ENCODE results near the gene PKNOX2.

The PKNOX2 gene

DNA sequence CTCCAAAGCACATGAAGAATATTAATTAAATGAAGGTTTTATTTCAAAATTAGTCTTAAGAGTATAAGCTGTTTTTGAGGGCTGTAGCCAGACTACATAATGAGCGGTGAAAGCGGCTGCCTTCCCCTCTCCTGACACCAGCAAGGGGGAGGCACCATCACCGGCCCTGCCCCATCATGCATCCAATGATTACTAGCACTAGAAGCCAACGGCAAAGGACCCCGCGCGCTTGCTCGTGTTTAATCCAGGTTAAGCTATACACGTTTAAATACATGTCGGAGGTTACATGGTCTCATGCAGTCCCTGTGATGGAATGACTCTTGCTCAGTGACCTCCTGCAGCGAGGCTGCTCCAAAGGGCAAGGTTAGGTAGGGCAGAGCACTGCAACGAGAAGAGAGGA is 281.2 kb downstream of the PKNOX2 start:
- DNase-seq (ENCODE audit: low read depth) = no peak

DNA sequence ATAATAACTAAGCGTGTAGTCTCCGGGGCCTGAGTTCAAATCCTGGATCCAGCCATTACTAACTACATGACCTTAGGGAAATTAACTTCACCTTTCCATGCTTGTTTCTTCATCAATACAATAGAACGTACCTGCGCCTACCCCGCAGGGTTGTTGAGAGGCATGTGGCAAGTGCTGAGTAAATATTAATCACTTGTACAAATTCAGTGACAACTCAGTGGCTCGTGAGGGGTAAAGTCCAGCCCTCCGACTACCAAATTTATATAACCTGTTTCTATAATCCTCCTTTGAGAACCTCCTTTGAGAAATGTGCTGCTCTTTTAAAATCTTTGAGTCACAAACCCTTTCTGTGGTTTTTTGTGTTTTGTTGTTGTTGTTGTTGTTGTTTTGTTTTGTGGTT is 281.7 kb downstream of the PKNOX2 start:
- no peak for DNase-seq (ENCODE audit: low read depth)

DNA sequence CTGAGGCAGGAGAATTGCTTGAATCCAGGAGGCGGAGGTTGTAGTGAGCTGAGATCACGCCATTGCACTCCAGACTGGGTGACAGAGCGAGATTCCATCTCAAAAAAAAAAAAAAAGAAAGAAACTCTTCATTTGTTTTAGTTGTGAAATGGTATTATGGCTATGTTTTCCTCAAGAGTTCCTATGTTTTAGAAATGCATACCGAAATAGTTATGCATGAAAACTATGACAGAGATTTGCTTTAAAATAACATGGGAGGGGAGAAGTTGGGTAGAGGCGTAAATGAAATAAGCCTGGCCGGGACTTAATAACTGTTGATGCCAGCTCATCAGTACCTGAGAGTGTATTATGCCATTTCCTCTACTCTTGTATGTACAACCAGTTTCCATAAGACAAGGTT is 283.2 kb downstream of the PKNOX2 start:
- DNase-seq (ENCODE audit: low read depth) = no peak

DNA sequence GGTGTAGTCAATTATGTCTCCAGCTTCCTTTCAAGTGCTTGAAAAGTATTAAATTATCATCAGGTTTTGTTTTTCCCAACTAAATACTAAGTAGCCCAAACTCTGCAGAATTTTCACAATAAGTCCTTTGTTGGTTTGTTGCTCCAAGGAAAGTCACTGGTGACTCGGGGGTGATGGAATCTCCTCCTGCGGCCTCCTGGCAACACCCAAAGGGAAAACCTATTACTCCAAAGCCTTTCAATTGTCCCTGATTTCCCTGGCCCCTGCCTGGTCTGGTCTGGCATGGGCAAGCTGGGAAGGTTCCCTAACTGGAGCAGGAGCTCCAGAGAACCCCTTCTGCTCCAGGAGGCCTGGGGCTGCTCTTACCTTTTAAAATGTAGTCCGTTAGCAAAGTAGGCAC is 283.6 kb downstream of the PKNOX2 start:
- peak; percentile 14 for DNase-seq (ENCODE audit: low read depth)

DNA sequence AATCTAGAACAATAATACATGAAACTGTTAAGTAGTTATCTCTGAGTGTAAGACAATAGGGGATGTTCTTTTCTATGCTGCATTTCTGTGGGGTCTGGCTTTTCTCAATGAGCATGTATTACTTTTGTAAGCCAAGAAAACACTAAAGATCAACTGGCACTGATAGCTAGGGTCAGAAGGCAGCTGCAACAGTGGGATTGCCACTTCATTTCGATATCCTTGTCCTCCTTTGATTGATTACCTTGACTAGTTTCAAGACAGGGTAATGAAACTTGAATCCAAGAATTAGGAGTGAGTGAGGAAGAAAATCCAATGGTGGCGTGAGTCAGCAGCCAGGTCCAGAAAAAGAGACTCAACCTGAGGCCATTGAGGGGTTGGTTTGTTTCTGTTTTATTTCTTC is 285.0 kb downstream of the PKNOX2 start:
- DNase-seq (ENCODE audit: low read depth) = no peak

DNA sequence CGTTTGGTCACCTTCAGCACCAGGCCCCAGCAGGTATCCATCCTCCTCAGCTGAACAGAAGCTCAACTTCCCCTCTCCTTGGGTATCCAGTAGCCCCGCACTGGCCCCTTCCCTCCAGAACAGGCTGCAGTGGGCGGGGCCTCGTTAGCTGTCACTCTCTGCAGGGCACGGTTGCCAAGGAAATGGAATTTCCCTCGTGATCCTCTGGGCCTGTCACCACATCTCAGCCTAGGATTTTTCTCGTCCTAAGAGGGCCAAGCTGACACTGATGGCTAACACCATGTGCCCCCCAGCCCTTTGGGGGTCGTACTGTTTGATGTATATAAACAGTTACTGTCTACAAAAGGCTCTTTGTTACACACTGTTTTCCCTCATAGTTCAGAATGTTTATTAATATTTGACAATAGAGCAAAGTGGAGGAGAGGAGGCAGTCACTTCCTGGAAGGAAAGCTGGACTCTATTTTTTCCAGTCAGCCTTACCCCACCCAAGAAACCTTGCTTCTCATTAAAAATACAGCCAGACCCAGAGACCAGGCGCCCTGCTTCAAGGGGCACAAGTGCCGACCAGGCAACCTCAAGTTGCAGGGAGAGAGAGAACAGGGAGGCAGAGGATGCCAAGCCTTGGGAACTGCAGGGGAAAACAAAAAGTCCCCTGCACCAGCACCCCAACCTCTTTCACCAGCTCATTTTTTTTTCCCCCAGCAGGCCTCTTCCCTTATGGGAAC is 287.0 kb downstream of the PKNOX2 start:
- DNase-seq (ENCODE audit: low read depth) = no peak

DNA sequence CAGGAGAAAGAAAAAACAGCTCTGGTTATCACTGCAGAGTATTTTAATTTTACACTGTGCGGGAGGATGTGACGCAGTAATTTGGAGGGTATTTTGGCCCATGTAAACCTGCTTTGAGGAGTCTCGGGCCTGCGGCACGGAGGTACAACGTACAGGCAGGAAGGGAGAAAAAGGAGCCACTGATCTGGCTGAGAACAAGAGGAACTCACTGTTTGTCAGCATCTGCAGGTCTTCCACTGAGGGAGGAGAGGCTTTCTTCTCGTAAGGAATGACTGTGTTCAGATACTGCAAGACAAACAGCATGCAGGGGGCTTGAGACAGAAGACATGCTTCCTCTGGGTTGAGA is 287.5 kb downstream of the PKNOX2 start:
- DNase-seq (ENCODE audit: low read depth) = no peak

DNA sequence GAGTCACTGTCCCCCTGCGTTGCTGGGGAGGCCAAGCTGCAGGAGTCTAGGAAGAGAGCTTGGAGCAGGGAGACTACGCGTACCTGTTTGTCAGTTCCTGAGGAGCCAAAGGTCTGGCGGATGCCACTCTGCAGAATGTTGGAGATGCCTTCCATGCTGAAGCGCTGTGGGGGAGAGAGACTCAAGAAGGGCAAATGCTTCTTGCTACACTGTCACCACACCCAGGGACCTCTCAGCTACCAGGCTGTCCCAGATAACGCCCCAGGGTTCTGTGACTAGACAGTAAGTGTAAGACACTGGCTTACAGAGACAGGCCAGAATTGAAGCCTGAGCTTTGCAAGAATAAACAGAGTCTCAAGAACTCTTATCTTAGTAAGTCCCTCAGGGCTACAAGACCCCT is 289.5 kb downstream of the PKNOX2 start:
- DNase-seq (ENCODE audit: low read depth) = no peak

DNA sequence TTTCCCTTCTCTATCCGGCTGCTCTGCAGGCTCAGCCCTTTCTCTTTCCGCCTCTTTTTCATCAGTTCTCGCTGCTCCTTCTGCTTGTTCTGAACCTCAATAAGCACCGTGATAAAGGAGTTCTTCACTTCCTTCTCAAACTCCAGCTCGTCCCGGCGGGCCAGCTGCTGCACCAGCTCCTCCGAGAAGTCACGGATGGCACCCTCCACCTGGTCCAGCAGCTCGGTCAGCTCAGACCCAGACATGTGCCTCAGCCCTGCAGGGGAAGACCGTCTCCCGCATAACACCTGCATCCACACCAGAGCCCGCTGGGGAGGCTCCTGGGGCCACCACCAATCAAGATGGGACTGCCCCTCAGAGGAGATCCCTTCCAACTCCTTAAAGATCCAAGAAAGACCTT is 291.3 kb downstream of the PKNOX2 start:
- DNase-seq (ENCODE audit: low read depth) = no peak

DNA sequence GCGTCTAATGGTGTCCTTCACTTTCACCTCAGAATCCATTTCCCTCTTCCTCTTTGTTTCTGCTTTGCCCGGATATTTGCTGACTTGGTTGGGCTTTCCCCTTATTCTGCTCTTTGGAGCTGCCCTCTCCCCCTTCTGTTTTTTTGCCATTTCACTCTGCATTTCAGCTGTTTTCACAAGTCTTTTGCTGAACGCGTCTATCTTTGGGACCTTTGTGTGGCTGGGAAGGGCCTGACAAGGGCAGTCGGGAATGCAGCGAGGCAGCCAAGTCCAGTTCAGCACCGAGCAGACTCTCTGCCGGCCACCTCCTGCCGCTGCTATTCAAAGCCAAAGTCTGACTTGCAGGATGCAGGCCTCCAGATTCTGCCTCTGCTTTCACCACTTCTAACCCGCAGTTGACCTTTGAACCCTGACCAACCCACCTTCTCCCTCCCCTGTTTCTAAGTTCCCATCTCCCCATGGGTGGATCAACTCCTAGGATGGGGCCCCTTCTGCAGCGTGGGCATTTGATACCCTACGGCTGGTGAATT is 293.3 kb downstream of the PKNOX2 start:
- DNase-seq (ENCODE audit: low read depth) = peak; percentile 55

DNA sequence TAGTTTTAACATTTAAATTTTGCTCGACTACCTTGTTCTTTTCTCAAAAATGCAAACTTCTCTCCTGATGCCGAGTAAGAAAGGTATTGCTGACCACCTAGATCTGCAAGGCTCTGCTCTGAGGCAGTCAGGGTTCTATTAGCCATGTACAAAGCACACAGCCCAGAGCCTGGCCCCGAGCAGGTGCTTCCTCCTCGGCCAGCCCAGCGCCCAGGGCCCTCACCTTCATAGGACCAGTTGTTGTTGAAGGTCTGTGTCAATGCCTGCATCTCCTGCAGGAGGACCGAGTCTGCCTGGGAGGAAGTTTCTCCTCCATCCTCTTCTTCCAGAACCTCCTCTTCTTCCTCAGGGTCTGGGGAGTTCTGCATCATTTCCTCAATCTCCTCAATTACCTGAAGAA is 295.7 kb downstream of the PKNOX2 start:
- no peak for DNase-seq (ENCODE audit: low read depth)

DNA sequence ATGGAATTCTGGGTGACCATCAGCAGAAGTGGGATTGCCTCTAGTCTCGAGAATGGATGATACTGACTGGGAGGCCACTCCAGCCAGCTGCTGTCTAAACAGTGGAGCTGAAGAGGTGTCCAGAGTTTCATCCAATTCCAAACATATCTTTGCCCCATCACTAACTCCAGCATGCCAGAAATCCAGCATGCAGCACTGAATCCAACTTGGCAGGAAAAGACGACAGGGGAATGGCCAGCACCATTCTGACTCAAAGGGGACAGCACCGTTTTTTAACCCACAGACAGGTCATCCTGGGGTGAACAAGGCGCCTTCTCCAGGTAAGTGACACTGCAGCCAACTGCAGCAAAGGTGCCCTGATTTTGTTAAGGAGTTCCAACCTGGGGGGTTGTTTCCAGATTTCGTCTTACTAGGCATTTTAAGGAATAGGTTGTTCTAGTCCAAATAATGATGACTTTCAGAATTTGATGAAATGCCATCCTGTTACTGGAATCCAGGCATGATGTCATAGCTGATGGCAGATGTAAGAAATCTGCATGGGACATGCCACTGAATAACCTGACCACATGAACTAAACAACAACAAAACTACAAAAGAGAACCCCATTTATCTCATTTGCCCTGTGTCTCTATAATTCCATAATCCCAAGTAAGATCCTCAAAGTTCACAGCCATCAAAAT is 299.2 kb downstream of the PKNOX2 start:
- peak; percentile 15 for DNase-seq (ENCODE audit: low read depth)

DNA sequence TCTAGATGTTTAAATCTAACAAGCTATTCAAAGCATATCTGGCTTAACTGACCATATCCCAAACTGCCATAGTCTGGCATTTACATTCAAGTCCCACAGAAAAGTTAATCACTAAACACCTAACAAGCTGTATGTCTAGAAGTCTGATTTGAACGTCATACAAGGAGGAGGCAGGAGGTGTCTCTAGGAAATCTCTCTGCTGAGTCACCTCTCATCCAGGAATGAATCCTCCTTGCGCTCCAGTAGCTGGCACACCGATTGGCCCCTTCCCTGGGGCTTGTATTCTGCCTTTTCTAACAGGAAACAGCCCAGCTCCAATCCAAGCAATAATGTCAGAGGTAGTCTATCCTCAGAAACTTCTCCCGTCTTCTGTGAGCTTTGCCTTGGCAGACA is 299.7 kb downstream of the PKNOX2 start:
- no peak for DNase-seq (ENCODE audit: low read depth)

DNA sequence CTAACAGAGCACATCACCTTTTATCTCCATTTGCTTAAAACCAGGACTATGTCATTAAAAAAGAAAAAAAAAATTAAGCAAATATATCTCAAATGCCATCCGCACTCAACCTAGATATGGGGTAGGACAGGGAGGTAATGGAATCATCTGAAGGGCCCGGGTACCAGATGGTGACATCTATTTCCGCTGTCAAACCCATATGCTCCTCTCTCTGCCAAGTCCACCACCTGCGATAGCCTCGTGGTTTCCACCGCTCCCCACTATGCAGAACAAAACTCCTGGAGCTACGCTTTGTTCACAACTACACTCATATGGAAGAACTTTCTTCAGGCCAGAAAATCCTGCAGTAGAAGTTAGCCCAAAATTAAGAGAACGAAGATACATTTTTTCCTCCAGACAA is 300.1 kb downstream of the PKNOX2 start:
- no peak for DNase-seq (ENCODE audit: low read depth)

DNA sequence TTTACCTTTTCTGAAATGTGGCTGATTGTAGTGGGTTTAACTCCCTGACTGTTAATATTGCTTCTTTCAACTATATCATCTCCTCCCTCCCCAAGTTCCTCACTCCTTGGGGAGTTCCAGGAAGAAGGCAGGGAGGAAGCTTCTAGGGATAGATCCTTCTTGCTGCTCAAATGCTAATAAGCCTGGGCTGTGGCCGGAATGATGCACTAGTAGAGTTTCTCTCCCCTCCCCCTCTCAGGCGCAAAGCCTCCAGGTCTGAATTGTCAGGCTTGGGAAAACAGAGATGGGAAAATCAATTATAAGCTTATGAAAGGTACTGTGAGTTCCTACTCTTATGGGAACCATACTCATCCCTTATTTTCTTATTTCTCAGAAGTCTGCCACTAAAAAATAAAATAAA is 300.7 kb downstream of the PKNOX2 start:
- DNase-seq (ENCODE audit: low read depth) = no peak

DNA sequence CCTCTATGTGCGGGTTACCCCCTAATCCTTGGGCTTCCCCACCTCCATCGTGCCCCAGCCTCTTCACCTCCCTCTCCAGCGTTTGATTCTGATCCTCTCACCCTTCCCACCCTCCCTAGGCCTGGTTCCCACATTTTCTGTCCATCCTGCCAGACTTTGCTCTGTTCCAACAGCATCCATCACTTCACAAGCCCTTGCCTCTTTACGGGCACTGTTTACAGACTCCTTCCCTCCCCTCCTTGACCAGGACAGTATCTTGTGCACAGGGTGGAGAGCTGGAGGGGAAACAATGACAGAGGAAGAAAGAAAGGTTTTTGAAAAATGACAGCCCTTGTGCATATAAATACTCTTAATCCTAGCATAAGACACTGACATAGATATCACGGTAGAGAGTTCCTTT is 301.1 kb downstream of the PKNOX2 start:
- no peak for DNase-seq (ENCODE audit: low read depth)

DNA sequence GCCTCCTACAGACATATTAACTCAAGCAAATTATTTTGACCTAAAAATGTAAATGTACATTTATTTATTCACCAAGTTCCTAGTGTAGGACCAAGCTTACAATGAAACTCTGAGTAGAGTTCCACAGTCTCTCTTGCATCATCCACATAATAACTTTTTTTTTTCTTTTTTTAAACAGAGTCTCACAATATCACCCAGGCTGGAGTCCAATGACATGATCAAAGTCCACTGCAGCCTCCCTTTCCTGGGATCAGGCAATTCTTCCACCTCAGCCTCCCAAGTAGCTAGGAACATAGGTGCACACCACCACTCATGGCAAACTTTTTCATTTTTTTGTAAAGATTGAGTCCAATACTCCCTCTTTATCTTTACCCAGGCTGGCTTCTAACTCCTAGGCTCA is 303.5 kb downstream of the PKNOX2 start:
- no peak for DNase-seq (ENCODE audit: low read depth)

DNA sequence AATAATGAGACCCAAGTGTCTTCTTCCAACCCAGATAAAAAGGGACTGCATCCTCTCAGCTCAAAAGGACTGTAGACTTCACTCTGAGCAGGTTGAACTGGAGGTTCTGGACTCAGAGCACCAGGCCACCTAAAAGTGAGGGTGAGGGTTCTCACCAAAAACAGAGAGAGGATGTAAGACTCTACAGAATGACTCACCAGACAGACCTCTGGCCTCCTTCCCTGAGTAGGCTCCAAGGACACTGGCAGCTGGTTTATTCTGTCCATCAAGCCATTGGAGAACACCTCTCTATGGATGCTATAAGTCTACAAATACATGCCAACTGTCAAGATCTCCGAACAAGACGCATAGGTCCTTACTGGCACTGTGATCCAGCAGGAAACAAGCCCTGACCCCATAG is 304.3 kb downstream of the PKNOX2 start:
- no peak for DNase-seq (ENCODE audit: low read depth)

DNA sequence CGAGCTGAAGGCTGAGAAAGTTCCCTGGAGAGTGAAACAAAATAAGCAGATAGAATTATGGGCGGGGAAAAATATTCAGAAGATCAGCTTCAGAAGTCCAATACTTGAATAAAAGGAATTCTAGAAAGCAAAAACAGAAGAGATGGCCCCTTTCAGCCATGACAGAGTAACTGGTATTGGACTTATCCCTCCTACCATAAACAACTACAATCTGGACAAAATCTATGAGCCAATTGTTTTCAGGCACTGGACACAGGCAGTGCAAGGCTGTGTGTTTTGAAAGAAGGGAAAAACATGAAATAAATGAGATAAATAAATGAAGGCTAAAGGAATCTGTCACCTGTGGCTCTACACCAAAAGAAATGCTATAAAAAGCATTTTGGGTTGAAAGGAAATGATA is 305.8 kb downstream of the PKNOX2 start:
- no peak for DNase-seq (ENCODE audit: low read depth)

DNA sequence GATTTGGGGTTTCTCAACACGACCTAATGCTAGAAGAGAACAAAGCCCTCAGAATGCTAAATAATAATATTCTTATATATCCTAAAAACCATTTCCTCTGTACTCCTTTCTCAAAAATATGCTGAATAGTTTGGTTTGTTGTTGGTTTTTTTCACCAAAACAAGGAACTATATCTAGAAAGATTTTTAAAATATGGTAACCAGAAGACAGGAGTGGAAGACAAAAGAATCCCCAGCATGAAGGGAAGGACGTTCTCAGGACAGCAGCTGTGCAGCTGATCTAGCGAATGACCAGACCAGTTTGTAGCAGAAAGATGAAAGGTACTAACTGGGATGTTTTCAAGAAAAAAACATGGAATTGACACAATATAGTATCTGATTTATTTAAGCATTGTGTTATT is 312.2 kb downstream of the PKNOX2 start:
- no peak for DNase-seq (ENCODE audit: low read depth)

DNA sequence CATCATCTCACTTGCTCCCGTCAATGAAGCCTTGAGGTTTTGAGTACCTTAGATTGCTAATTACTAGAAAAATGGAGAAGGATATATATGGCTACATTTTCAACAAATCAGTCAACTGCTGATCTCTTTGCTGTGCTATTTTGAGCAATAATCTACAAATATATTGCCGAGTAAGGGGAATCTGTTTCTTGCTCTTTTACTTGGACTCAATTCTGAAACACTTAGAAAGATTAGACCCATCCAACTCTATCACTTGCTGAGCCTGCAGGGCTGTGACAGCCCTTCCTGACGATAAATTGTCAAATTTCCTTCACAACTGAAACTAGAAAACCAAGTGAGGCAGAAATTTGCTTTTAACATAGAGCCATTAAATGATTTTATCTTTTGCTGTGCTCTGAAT is 314.6 kb downstream of the PKNOX2 start:
- DNase-seq (ENCODE audit: low read depth) = no peak

DNA sequence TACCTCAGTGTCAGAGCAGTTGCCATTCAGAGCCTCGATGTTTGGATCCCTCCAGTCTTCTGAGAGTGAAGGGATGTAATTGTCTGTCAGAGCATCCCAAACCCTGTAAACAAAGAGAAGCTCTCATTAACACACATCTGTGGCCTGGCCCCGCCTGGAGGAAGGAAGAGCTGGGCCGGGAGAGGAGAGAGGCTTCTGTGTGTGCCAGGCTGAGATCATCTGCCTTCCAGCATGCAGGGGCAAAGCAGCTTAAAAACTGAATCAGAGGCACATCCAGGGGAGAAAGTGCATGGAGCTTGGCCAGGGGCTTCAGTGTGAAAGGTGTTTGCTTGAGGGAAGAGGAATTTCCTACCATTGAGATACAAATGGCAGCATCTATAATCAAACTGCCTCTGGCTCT is 317.0 kb downstream of the PKNOX2 start:
- no peak for DNase-seq (ENCODE audit: low read depth)

All from fibroblast of gingiva (primary cell).